HepG2 (cell line): ENCODE data around the gene GADD45B. TPM values are rescaled to one million over a fixed set of nuclear protein-coding genes. Genes with fewer than 3 reads are reported as not detected.

Experiments
- ATF4 ChIP-seq, 2 experiments: fragments of 450-650 bp in 1 of 2; sonication (generic) in 1 of 2; formaldehyde crosslinking; IDR thresholded peaks; 2 replicates each; pipeline versions ENCODE4 v1.5.0 to v1.8.0; 2020 to 2022; ENCODE audit warnings: mild to moderate bottlenecking in 1 of 2, missing genetic modification reagents in 1 of 2
- CBFB ChIP-seq: sonication (generic); formaldehyde crosslinking; IDR thresholded peaks from 2 replicates; pipeline ENCODE4 v1.4.0; 2020; ENCODE audit warnings: missing genetic modification reagents
- ERF ChIP-seq: IDR thresholded peaks from 2 replicates; pipeline ENCODE4 v1.6.1; 2018; ENCODE audit warnings: missing biosample characterization, missing genetic modification reagents
- GPN1 ChIP-seq: sonication (generic); formaldehyde crosslinking; IDR thresholded peaks from 2 replicates; pipeline ENCODE4 v1.5.1; 2020; ENCODE audit warnings: missing genetic modification reagents, borderline replicate concordance
- HNF4A ChIP-seq: sonication (generic); formaldehyde crosslinking; IDR thresholded peaks from 2 replicates; pipeline ENCODE4 v1.4.0; 2020; ENCODE audit warnings: missing genetic modification reagents
- IRF2 ChIP-seq: IDR thresholded peaks from 2 replicates; pipeline ENCODE4 v1.6.1; 2018; ENCODE audit warnings: missing genetic modification reagents, missing compliant biosample characterization
- KAT2B ChIP-seq: fragments of 150-350 bp; IDR thresholded peaks from 2 replicates; pipeline ENCODE4 v1.6.1; 2014; ENCODE audit warnings: low read depth, low read length, borderline replicate concordance
- KLF11 ChIP-seq: IDR thresholded peaks from 2 replicates; pipeline ENCODE4 v1.6.1; 2016; ENCODE audit warnings: missing compliant biosample characterization
- NFKBIZ ChIP-seq: IDR thresholded peaks from 2 replicates; pipeline ENCODE4 v1.6.1; 2018; ENCODE audit warnings: missing genetic modification reagents, missing compliant biosample characterization
- NR2F2 ChIP-seq: IDR thresholded peaks from 2 replicates; pipeline ENCODE4 v1.6.1; 2012; ENCODE audit warnings: low read depth, inconsistent platforms, borderline replicate concordance
- PAWR ChIP-seq: sonication (generic); formaldehyde crosslinking; IDR thresholded peaks from 2 replicates; pipeline ENCODE4 v1.4.0; 2020; ENCODE audit warnings: missing genetic modification reagents, mild to moderate bottlenecking, borderline replicate concordance
- RARA ChIP-seq: IDR thresholded peaks from 2 replicates; pipeline ENCODE4 v1.6.1; 2016; ENCODE audit warnings: missing genetic modification reagents, missing compliant biosample characterization
- SMARCC2 ChIP-seq: fragments of 450-650 bp; IDR thresholded peaks from 2 replicates; pipeline ENCODE4 v1.6.1; 2017; ENCODE audit warnings: antibody characterized with exemption, mild to moderate bottlenecking
- SPEN ChIP-seq: sonication (generic); formaldehyde crosslinking; IDR thresholded peaks from 2 replicates; pipeline ENCODE4 v1.5.1; 2020; ENCODE audit warnings: low read depth, mild to moderate bottlenecking, missing genetic modification reagents
- SUZ12 ChIP-seq: fragments of 150-350 bp; IDR thresholded peaks from 2 replicates; pipeline ENCODE4 v1.6.1; 2014; ENCODE audit warnings: low read depth, low read length
- TRIM24 ChIP-seq: sonication (generic); formaldehyde crosslinking; IDR thresholded peaks from 2 replicates; pipeline ENCODE4 v1.8.0; 2022; ENCODE audit warnings: mild to moderate bottlenecking, missing genetic modification reagents
- ZFP36L2 ChIP-seq: sonication (generic); formaldehyde crosslinking; IDR thresholded peaks from 2 replicates; pipeline ENCODE4 v1.4.0; 2020; ENCODE audit warnings: missing genetic modification reagents
- ZNF224 ChIP-seq: sonication (generic); formaldehyde crosslinking; IDR thresholded peaks from 2 replicates; pipeline ENCODE4 v1.5.0; 2020; ENCODE audit warnings: mild to moderate bottlenecking, missing genetic modification reagents
- ZNF292 ChIP-seq: sonication (generic); formaldehyde crosslinking; IDR thresholded peaks from 2 replicates; pipeline ENCODE4 v1.8.1; 2022; ENCODE audit warnings: mild to moderate bottlenecking, low read depth, missing genetic modification reagents, borderline replicate concordance
- ZNF589 ChIP-seq: sonication (generic); formaldehyde crosslinking; conservative IDR thresholded peaks from 2 replicates; pipeline ENCODE4 v1.8.0; 2022; ENCODE audit warnings: mild to moderate bottlenecking, moderate library complexity, missing genetic modification reagents
- ZNF597 ChIP-seq: sonication (generic); formaldehyde crosslinking; IDR thresholded peaks from 2 replicates; pipeline ENCODE4 v1.5.0; 2020; ENCODE audit warnings: missing genetic modification reagents
- polyA plus RNA-seq, 8 experiments: library from polyadenylated mRNA; depleted of rRNA in 3 of 8; stranded (reverse) in 7 of 8; unstranded in 1 of 8; fragments of >200 nt; fragmentation: Illumina TruSeq in 4 of 8; extraction: Trizol in 4 of 8; gene quantifications; 2 replicates each; pipeline versions ENCODE4 v1.2.1 to v1.2.3, GENCODE V29; 2011 to 2016; ENCODE audit warnings: low read depth in 4 of 8, missing spikeins in 1 of 8, mixed read lengths in 1 of 8; ENCODE audit not compliant: insufficient read depth in 1 of 8
- total RNA-seq, 5 experiments: library from RNA; depleted of rRNA; stranded (reverse); fragments of >200 nt; fragmentation: Illumina TruSeq; extraction: Trizol; gene quantifications; 2 replicates each; pipeline ENCODE4 v1.2.3, GENCODE V29; 2016; ENCODE audit warnings: low read depth in 1 of 5
- TF ChIP-seq, protein P1 (sequence below): sonication (generic); IDR thresholded peaks from 2 replicates; pipeline ENCODE4 v1.6.1; 2016; ENCODE audit warnings: low read depth, borderline replicate concordance
- TF ChIP-seq, protein P2 (sequence below): sonication (generic); formaldehyde crosslinking; IDR thresholded peaks from 2 replicates; pipeline ENCODE4 v1.4.0; 2020; ENCODE audit warnings: low read depth, mild to moderate bottlenecking, missing genetic modification reagents

The GADD45B gene
- total and polyA plus RNA-seq, 2 of the 13 experiments (the other 11 are each of a cell fraction or from before 2014, with no cell fraction given) = 4.6 to 34.1 TPM

- TF ChIP-seq SUZ12 (no peak; the same call in 1 of the 2 replicates), ZNF597 (CRISPR knock-in tag) (no peak), KAT2B (no peak), HNF4A (CRISPR knock-in tag) (peak; percentile 51), ATF4 (CRISPR knock-in tag; IDR thresholded peaks at IDR 0.05) (peak in 1 of 2 experiments; percentile 57; a peak in 1 of 4 replicates), ZFP36L2 (CRISPR knock-in tag) (no peak), IRF2 (peak; percentile 26; the same call in 1 of the 2 replicates), NFKBIZ (CRISPR knock-in tag) (0 out of 2 replicates have a peak, but pooled peaks have one; percentile 17), KLF11 (CRISPR knock-in tag) (peak; percentile 65; the same call in 1 of the 2 replicates), SPEN (peak; percentile 68), SMARCC2 (0 out of 2 replicates have a peak, but pooled peaks have one; percentile 25), NR2F2 (peak; percentile 70; the same call in 1 of the 2 replicates), ERF (peak; percentile 56; the same call in 1 of the 2 replicates), ZNF589 (0 out of 2 replicates have a peak, but pooled peaks have one; percentile 37), GPN1 (CRISPR knock-in tag) (no peak), PAWR (no peak), ZNF292 (CRISPR knock-in tag) (no peak; the same call in 1 of the 2 replicates), CBFB (CRISPR knock-in tag) (peak; percentile 89), RARA (peak; percentile 53; the same call in 1 of the 2 replicates), TRIM24 (CRISPR knock-in tag) (no peak), ZNF224 (CRISPR knock-in tag) (no peak)
- TF ChIP-seq, protein P1, sequence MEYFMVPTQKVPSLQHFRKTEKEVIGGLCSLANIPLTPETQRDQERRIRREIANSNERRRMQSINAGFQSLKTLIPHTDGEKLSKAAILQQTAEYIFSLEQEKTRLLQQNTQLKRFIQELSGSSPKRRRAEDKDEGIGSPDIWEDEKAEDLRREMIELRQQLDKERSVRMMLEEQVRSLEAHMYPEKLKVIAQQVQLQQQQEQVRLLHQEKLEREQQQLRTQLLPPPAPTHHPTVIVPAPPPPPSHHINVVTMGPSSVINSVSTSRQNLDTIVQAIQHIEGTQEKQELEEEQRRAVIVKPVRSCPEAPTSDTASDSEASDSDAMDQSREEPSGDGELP = peak; percentile 75
- TF ChIP-seq, protein P2, sequence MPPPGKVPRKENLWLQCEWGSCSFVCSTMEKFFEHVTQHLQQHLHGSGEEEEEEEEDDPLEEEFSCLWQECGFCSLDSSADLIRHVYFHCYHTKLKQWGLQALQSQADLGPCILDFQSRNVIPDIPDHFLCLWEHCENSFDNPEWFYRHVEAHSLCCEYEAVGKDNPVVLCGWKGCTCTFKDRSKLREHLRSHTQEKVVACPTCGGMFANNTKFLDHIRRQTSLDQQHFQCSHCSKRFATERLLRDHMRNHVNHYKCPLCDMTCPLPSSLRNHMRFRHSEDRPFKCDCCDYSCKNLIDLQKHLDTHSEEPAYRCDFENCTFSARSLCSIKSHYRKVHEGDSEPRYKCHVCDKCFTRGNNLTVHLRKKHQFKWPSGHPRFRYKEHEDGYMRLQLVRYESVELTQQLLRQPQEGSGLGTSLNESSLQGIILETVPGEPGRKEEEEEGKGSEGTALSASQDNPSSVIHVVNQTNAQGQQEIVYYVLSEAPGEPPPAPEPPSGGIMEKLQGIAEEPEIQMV (CRISPR knock-in tag) = 0 out of 2 replicates have a peak, but pooled peaks have one; percentile 34
Measured at GRCh38 chr19:2462635-2463421, 13.1 kb upstream of the GADD45B start (continued).
